PC-9 (cell line): ENCODE data around the gene DENND2A. TPM values are rescaled to one million over a fixed set of nuclear protein-coding genes. Genes with fewer than 3 reads are reported as not detected.
"Not testable (repeated sequence)": the region's sequence is repeated elsewhere in the genome, so short reads cannot be mapped to it uniquely, and the experiment has no call there.

ENCODE experiments used
- BruUV-seq: library from RNA; stranded (reverse); fragments of 400-500 nt; replicated peaks from 2 replicates; lab custom pipeline; 2021; lab: Mats Ljungman, UMichigan
- CTCF ChIA-PET: fragments of 300-600 bp; sonication (Branson Sonifier 250); formaldehyde crosslinking; loops from one replicate; lab custom pipeline; 2022; ENCODE audit warnings: antibody characterized with exemption; lab: Charles Lee
- POLR2A ChIA-PET: fragments of 300-600 bp; sonication (Branson Sonifier 250); formaldehyde crosslinking; loops from one replicate; lab custom pipeline; 2022; ENCODE audit warnings: antibody characterized with exemption; ENCODE audit not compliant: unreplicated experiment; lab: Charles Lee
- DNase-seq, 2 experiments: peaks; one replicate each; pipeline versions ENCODE4 v3.0.0 to v3.0.0-alpha.2; 2015 to 2022; ENCODE audit warnings: mixed read lengths in 1 of 2
- H2AFZ ChIP-seq: fragments of 200-600 bp; sonication (generic); 2 replicates; pipeline ENCODE4 v1.8.1; 2017; ENCODE audit warnings: antibody characterized with exemption
- H3F3A ChIP-seq: fragments of 200-600 bp; sonication (generic); 2 replicates; pipeline ENCODE4 v1.8.1; 2017; ENCODE audit warnings: antibody characterized with exemption, mild to moderate bottlenecking, low read depth; ENCODE audit not compliant: insufficient read depth
- H3K27ac ChIP-seq: fragments of 200-600 bp; sonication (generic); 2 replicates; pipeline ENCODE4 v1.6.1; 2016; ENCODE audit warnings: mixed run types
- H3K27me3 ChIP-seq: fragments of 200-600 bp; sonication (generic); 2 replicates; pipeline ENCODE4 v1.6.1; 2016; ENCODE audit warnings: low read depth, mixed run types; ENCODE audit not compliant: insufficient read depth
- H3K36me3 ChIP-seq: fragments of 200-600 bp; sonication (generic); 2 replicates; pipeline ENCODE4 v1.6.1; 2016; ENCODE audit warnings: low read depth, mixed run types
- H3K4me1 ChIP-seq: fragments of 200-600 bp; sonication (generic); replicated peaks from 2 replicates; pipeline ENCODE4 v1.6.1; 2016; ENCODE audit warnings: mixed run types; ENCODE audit not compliant: insufficient read depth
- H3K4me2 ChIP-seq: fragments of 200-600 bp; sonication (generic); 2 replicates; pipeline ENCODE4 v1.6.1; 2017; ENCODE audit warnings: mixed run types
- H3K4me3 ChIP-seq: fragments of 200-600 bp; sonication (generic); 2 replicates; pipeline ENCODE4 v1.6.1; 2016; ENCODE audit warnings: mixed run types
- H3K79me2 ChIP-seq: fragments of 200-600 bp; sonication (generic); 2 replicates; pipeline ENCODE4 v1.6.1; 2017; ENCODE audit warnings: low read depth, mixed run types
- H3K9me2 ChIP-seq: fragments of 200-600 bp; sonication (generic); 2 replicates; pipeline ENCODE4 v1.8.1; 2017; ENCODE audit warnings: mild to moderate bottlenecking; ENCODE audit not compliant: insufficient read depth
- H3K9me3 ChIP-seq: fragments of 200-600 bp; sonication (generic); 2 replicates; pipeline ENCODE4 v1.8.1; 2016; ENCODE audit warnings: low read depth; ENCODE audit not compliant: insufficient read depth
- H4K20me1 ChIP-seq: fragments of 200-600 bp; sonication (generic); 2 replicates; pipeline ENCODE4 v1.8.1; 2017; ENCODE audit not compliant: insufficient read depth
- CTCF ChIP-seq: fragments of 200-600 bp; sonication (generic); conservative IDR thresholded peaks from 2 replicates; pipeline ENCODE4 v1.6.1; 2017; ENCODE audit warnings: mixed run types, antibody characterized with exemption, mild to moderate bottlenecking, moderate library complexity
- EZH2 ChIP-seq: fragments of 200-600 bp; sonication (generic); IDR thresholded peaks from 2 replicates; pipeline ENCODE4 v1.8.0; 2017; ENCODE audit warnings: antibody characterized with exemption, low read depth
- intact Hi-C: fragments of 100-400 bp; cut with micrococcal nuclease; formaldehyde crosslinking; loops from one replicate; pipeline ENCODE4 v1.10.0; 2022; ENCODE audit not compliant: unreplicated experiment
- total RNA-seq: library from RNA; stranded (reverse); gene quantifications from 2 replicates; pipeline ENCODE4 v1.2.3, GENCODE V29; 2021

The DENND2A gene
- total RNA-seq, 1 experiment from 2014 or later: 4.2 TPM

DNA sequence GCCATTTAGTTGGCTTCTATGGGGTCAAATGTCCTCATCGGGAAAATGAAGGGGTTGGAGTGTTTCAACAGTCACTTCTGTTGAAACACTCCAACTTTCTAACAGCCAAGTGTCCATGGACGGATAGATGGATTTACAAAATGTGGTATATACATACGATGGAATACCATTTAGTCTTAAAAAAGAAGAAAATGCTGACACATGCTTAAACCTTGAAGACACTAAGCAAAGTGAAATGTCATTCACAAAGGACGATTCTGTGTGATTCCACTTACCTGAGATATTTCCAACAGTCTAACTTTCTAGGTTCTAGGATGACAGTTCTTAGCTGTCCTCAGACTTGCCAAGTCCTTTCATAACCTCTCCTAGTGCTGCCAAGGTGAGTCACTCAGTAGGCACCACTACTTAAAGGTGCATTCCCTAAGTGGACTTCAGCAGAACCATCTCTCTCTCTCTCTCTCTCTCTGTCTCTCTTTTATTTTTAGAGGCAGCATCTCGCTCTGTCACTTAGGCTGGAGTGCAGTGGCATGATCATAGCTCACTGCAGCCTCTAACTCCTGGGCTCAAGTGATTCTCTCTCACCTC, 69.0 kb downstream of the DENND2A start:
- TF ChIP-seq EZH2: no peak
- TF ChIP-seq CTCF: no peak
- Histone ChIP-seq H3K9me2 (no peaks in the 10 kb centered on the region), H2AFZ (no peak overlapping the region), H3K27me3 (no peaks in the 10 kb centered on the region), H3K36me3 (no peaks in the 10 kb centered on the region), H3K4me1 (peaks cover 21% of the 10 kb centered on the region), H3K27ac (no peak overlapping the region), H3F3A (peaks cover 18% of the 10 kb centered on the region), H3K79me2 (no peaks in the 10 kb centered on the region), H3K4me2 (no peak overlapping the region), H3K9me3 (no peaks in the 10 kb centered on the region), H3K4me3 (no peak overlapping the region), H4K20me1 (no peaks in the 10 kb centered on the region)
- ChIA-PET CTCF (no interaction called here), POLR2A (no interaction called here)
- intact Hi-C loops: no loop called here
- DNase-seq: peak in 1 of 2 experiments; percentile 66
- no TSS peak for BruUV-seq

DNA sequence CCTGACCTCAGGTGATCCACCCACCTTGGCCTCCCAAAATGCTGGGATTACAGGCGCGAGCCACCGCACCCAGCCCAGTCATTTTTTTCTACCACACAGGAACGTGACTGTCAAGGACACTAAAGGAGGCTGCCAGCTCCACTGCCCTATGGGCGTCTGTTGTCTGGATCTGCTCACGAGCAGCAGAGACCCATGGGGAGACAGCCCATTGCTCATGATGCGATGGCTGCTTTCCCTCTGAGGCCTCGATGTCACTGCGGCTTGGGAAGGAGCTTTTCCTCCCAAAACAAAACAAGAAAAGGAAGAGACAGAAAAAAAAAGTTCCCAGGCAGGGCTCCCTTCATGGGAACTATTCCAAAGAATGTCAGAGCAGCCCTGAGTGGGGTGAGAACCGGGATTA, 70.5 kb downstream of the DENND2A start:
- Histone ChIP-seq H3K27ac (no peak overlapping the region), H3K4me1 (peaks cover 36% of the 10 kb centered on the region), H2AFZ (no peak overlapping the region), H4K20me1 (no peaks in the 10 kb centered on the region), H3K4me3 (no peak overlapping the region), H3K9me2 (no peaks in the 10 kb centered on the region), H3K27me3 (no peaks in the 10 kb centered on the region), H3K79me2 (no peaks in the 10 kb centered on the region), H3K4me2 (no peak overlapping the region), H3F3A (peaks cover 28% of the 10 kb centered on the region), H3K9me3 (no peaks in the 10 kb centered on the region), H3K36me3 (no peaks in the 10 kb centered on the region)
- BruUV-seq: no TSS peak
- ChIA-PET CTCF (interaction anchor here (0.7 kb wide), 1 partner anchor 44 kb away, joined by 4 read pairs; no protein-coding TSS in a partner anchor), POLR2A (no interaction called here)
- TF ChIP-seq EZH2: no peak
- TF ChIP-seq CTCF: no peak
- no peak for DNase-seq
- intact Hi-C loops: no loop called here

DNA sequence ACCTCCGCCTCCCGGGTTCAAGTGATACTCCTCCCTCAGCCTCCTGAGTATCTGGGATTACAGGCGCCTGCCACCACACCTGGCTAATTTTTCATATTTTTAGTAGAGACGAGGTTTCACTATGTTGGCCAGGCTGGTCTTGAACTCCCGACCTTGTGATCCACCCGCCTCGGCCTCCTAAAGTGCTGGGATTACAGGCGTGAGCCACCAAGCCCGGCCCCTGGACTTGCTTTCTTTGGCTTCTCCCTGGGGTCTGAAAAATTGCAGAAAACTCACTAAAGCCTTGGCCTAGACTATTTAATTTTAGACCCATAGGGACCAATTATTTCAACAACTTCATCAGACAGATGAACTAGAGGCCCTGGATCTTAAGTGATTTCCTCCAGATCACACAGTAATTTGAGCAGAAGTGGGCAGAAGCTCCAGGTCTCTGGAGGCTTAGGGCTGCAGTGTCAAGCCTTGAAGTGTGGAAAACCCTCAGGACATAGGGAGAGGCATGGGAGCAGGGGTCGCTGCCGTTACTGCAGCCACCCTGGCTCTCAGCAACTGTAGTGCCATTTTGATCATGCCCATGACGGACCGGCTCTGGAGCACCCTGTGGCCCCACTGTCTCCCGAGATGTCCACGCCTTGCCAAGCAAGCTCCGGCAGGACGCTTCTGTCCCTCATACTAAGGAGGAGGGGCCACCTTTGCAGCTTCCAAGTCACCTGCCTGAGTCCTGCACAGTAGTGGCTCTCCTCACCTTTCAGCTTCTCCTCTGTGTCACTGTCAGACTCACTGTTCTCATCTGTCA, 72.4 kb downstream of the DENND2A start:
- TF ChIP-seq CTCF (no peak), EZH2 (no peak)
- ChIA-PET CTCF (no interaction called here), POLR2A (no interaction called here)
- H3F3A ChIP-seq: peaks cover 41% of the 10 kb centered on the region
- DNase-seq: no peak
- no peaks in the 10 kb centered on the region for H3K36me3 ChIP-seq
- no peaks in the 10 kb centered on the region for H3K27me3 ChIP-seq
- intact Hi-C loops: no loop called here
- peaks cover 55% of the 10 kb centered on the region for H3K4me1 ChIP-seq
- no peaks in the 10 kb centered on the region for H3K9me2 ChIP-seq
- no peak overlapping the region for H2AFZ ChIP-seq
- no peak overlapping the region for H3K4me2 ChIP-seq
- H3K4me3 ChIP-seq: no peak overlapping the region
- no peaks in the 10 kb centered on the region for H3K79me2 ChIP-seq
- no TSS peak for BruUV-seq
- no peaks in the 10 kb centered on the region for H3K9me3 ChIP-seq
- no peaks in the 10 kb centered on the region for H4K20me1 ChIP-seq
- no peak overlapping the region for H3K27ac ChIP-seq

DNA sequence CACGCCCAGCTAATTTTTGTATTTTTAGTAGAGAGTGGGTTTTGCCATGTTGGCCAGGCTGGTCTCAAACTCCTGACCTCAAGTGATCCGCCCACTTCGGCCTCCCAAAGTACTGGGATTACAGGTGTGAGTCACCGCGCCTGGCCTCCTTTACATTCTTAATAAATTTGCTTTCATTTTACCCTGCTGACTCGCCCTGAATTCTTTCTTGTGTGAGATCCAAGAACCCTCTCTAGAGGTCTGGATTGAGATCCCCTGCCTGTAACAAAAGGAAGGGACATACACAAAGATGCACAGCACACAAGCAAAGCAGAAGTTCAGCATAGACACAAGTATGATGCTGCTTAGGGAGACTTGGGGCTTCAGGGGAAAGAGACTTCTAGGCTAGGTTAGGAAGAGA, 74.4 kb downstream of the DENND2A start:
- CTCF ChIA-PET, H3K9me2 ChIP-seq, H3K36me3 ChIP-seq, H4K20me1 ChIP-seq, H3K27me3 ChIP-seq, POLR2A ChIA-PET, H3K4me3 ChIP-seq, H2AFZ ChIP-seq, BruUV-seq, H3K79me2 ChIP-seq, H3K9me3 ChIP-seq: not testable (repeated sequence)
- Histone ChIP-seq H3K27ac (peak overlapping the region; percentile 68), H3K4me2 (peak overlapping the region; percentile 47; the same call in 1 of the 2 replicates), H3F3A (peaks cover 38% of the 10 kb centered on the region), H3K4me1 (peaks cover 55% of the 10 kb centered on the region)
- intact Hi-C loops: loop anchor here (2.0 kb wide), 1 partner anchor 61 kb away; no protein-coding TSS in a partner anchor
- peak; percentile 48 to 86 for DNase-seq

DNA sequence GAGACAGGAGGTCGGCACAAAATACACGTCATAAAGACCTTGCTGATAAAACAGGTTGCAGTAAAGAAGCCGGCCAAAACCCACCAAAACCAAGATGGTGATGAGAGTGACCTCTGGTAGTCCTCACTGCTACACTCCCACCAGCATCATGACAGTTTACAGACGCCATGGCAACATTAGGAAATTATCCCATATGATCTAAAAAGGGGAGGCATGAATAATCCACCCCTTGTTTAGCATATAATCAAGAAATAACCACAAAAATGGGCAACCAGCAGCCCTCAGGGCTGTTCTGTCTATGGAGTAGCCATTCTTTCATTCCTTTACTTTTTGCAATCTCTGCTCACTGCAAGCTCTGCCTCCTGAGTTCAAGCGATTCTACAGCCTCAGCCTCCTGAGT, 74.9 kb downstream of the DENND2A start:
- H3K36me3 ChIP-seq, H3K79me2 ChIP-seq, H3K27me3 ChIP-seq, H3K4me3 ChIP-seq, H2AFZ ChIP-seq, CTCF ChIA-PET, POLR2A ChIA-PET, BruUV-seq, H3K9me2 ChIP-seq, H4K20me1 ChIP-seq, DNase-seq, H3K9me3 ChIP-seq: not testable (repeated sequence)
- Histone ChIP-seq H3F3A (peaks cover 38% of the 10 kb centered on the region), H3K4me1 (peaks cover 55% of the 10 kb centered on the region), H3K4me2 (peak overlapping the region; percentile 47), H3K27ac (peak overlapping the region; percentile 68)
- intact Hi-C loops: loop anchor here (2.0 kb wide), 2 partner anchors 41 to 61 kb away; no protein-coding TSS in a partner anchor
